ENCODE data around the gene MOXD1. TPM values are rescaled to one million over a fixed set of nuclear protein-coding genes. Genes with fewer than 3 reads are reported as not detected.

The MOXD1 gene
- total RNA-seq, 1 experiment from 2014 or later = 5.0 TPM

DNA sequence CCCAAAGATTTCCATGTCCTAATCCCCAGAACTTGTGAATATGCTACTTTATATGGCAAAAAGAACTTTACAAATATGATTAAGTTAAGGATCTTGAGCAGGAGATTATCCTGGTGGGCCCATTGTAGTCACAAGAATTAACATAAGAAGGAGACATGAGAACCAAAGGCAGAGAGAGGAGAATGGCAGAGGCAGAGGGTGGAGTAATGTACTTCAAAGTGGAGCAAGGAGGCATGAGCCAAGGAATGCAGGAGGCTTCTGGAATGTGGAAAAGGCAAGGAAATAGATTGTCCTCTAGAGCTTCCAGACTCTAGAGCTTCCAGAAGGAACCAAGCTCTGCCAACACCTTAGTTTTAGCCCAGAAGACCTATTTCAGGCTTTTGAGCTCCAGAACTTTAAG, 147.4 kb downstream of the MOXD1 start:
- no peak overlapping the region for H3K9ac ChIP-seq (ENCODE audit: low read length)
- no peak overlapping the region for H3K27ac ChIP-seq (ENCODE audit: low read length)
- BruUV-seq (replicated peaks) = no TSS peak
- no peaks in the 10 kb centered on the region for H4K20me1 ChIP-seq (ENCODE audit: low read length)
- no peaks in the 10 kb centered on the region for H3K27me3 ChIP-seq (ENCODE audit: low read length)
- ChIA-PET POLR2A (ENCODE audit: unreplicated experiment) (no interaction called here), CTCF (no interaction called here)
- H3K4me1 ChIP-seq (ENCODE audit: insufficient read depth, low read length) = no peaks in the 10 kb centered on the region
- no peaks in the 10 kb centered on the region for H3K9me2 ChIP-seq (replicated peaks; ENCODE audit: low read length)
- TF ChIP-seq EZH2phosphoT487 (IDR thresholded peaks at IDR 0.05; ENCODE audit: borderline replicate concordance, low read length) (no peak), EZH2 (IDR thresholded peaks at IDR 0.05; ENCODE audit: low read length, unreplicated experiment) (no peak)
- TF ChIP-seq, protein P1, sequence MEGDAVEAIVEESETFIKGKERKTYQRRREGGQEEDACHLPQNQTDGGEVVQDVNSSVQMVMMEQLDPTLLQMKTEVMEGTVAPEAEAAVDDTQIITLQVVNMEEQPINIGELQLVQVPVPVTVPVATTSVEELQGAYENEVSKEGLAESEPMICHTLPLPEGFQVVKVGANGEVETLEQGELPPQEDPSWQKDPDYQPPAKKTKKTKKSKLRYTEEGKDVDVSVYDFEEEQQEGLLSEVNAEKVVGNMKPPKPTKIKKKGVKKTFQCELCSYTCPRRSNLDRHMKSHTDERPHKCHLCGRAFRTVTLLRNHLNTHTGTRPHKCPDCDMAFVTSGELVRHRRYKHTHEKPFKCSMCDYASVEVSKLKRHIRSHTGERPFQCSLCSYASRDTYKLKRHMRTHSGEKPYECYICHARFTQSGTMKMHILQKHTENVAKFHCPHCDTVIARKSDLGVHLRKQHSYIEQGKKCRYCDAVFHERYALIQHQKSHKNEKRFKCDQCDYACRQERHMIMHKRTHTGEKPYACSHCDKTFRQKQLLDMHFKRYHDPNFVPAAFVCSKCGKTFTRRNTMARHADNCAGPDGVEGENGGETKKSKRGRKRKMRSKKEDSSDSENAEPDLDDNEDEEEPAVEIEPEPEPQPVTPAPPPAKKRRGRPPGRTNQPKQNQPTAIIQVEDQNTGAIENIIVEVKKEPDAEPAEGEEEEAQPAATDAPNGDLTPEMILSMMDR (conservative IDR thresholded peaks at IDR 0.05; ENCODE audit: low read depth, low read length) = no peak
- H3K9me3 ChIP-seq (ENCODE audit: low read length) = no peaks in the 10 kb centered on the region
- intact Hi-C loops (cut with micrococcal nuclease) = no loop called here
- H2AFZ ChIP-seq (ENCODE audit: low read length) = no peak overlapping the region
- H3K4me2 ChIP-seq (ENCODE audit: low read length) = no peak overlapping the region
- H3F3A ChIP-seq (ENCODE audit: low read length, unreplicated experiment) = no peaks in the 10 kb centered on the region
- no peak overlapping the region for H3K4me3 ChIP-seq (ENCODE audit: low read length)
- no peak for DNase-seq
- ATAC-seq = no peak
- H3K79me2 ChIP-seq (ENCODE audit: low read length) = no peaks in the 10 kb centered on the region
- no peaks in the 10 kb centered on the region for H3K36me3 ChIP-seq (ENCODE audit: low read depth, low read length)

DNA sequence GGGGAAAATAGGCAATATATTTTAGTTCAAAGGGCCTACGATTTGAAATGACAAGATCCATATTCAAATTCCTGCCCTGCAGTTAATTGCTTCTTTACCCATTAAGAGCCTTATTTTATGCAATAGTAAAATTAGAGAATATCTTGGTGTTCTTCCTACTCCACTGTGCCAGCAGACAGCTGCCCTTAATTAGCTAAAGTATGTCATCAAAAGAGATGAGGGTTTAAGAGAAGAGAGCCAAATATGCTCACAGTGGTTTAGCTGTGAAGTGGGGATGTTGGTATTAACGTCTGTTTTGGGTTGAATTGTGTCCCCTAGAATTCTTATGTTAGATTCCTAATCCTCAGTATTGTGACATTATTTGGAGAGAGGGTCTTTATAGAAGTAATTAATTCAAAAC, 148.1 kb downstream of the MOXD1 start:
- Histone ChIP-seq H3K27ac (ENCODE audit: low read length) (no peak overlapping the region), H3K27me3 (ENCODE audit: low read length) (no peaks in the 10 kb centered on the region)

DNA sequence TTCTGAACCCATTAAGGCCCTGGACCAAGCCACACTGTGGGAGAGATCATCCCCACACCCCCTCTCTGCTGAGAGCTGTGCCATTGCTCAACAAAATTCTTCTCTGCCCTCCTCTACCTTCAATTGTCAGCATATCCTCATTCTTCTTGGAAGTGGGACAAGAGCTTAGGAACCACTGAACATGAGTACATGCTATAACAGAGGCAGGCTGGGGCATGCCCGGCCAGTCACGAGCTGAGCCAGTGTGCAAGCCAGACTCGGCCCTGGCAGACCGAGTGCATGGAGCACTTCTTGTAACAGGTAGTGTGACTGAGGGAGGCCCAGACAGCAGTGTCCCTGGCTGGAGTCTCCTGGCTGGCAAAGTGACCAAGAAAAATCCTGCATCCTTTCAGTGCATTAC, 149.2 kb downstream of the MOXD1 start:
- no peaks in the 10 kb centered on the region for H3K9me3 ChIP-seq (ENCODE audit: low read length)
- intact Hi-C loops (cut with micrococcal nuclease) = no loop called here
- no peaks in the 10 kb centered on the region for H3K36me3 ChIP-seq (ENCODE audit: low read depth, low read length)
- CTCF ChIA-PET = no interaction called here
- H4K20me1 ChIP-seq (ENCODE audit: low read length) = no peaks in the 10 kb centered on the region
- H3F3A ChIP-seq (ENCODE audit: low read length, unreplicated experiment) = no peaks in the 10 kb centered on the region
- TF ChIP-seq EZH2phosphoT487 (IDR thresholded peaks at IDR 0.05; ENCODE audit: borderline replicate concordance, low read length) = no peak
- no peak for TF ChIP-seq EZH2 (IDR thresholded peaks at IDR 0.05; ENCODE audit: low read length, unreplicated experiment)
- TF ChIP-seq, protein P1 (conservative IDR thresholded peaks at IDR 0.05; ENCODE audit: low read depth, low read length) = no peak
- H3K4me2 ChIP-seq (ENCODE audit: low read length) = no peak overlapping the region
- POLR2A ChIA-PET (ENCODE audit: unreplicated experiment) = no interaction called here
- BruUV-seq (replicated peaks) = no TSS peak
- H3K9ac ChIP-seq (ENCODE audit: low read length) = no peak overlapping the region
- no peak overlapping the region for H3K27ac ChIP-seq (ENCODE audit: low read length)
- no peaks in the 10 kb centered on the region for H3K79me2 ChIP-seq (ENCODE audit: low read length)
- H3K27me3 ChIP-seq (ENCODE audit: low read length) = no peaks in the 10 kb centered on the region
- no peak for ATAC-seq
- no peaks in the 10 kb centered on the region for H3K4me1 ChIP-seq (ENCODE audit: insufficient read depth, low read length)
- H2AFZ ChIP-seq (ENCODE audit: low read length) = no peak overlapping the region
- no peak for DNase-seq
- no peaks in the 10 kb centered on the region for H3K9me2 ChIP-seq (replicated peaks; ENCODE audit: low read length)
- H3K4me3 ChIP-seq (ENCODE audit: low read length) = no peak overlapping the region

More for the DNA sequence above, 148.1 kb downstream of the MOXD1 start:
- ChIA-PET CTCF (no interaction called here), POLR2A (ENCODE audit: unreplicated experiment) (no interaction called here)
- Histone ChIP-seq H3K4me2 (ENCODE audit: low read length) (no peak overlapping the region), H3K79me2 (ENCODE audit: low read length) (no peaks in the 10 kb centered on the region), H3K9me2 (replicated peaks; ENCODE audit: low read length) (no peaks in the 10 kb centered on the region), H2AFZ (ENCODE audit: low read length) (no peak overlapping the region), H3F3A (ENCODE audit: low read length, unreplicated experiment) (no peaks in the 10 kb centered on the region), H3K9me3 (ENCODE audit: low read length) (no peaks in the 10 kb centered on the region), H3K36me3 (ENCODE audit: low read depth, low read length) (no peaks in the 10 kb centered on the region), H4K20me1 (ENCODE audit: low read length) (no peaks in the 10 kb centered on the region), H3K9ac (ENCODE audit: low read length) (no peak overlapping the region), H3K4me3 (ENCODE audit: low read length) (no peak overlapping the region), H3K4me1 (ENCODE audit: insufficient read depth, low read length) (no peaks in the 10 kb centered on the region)
- intact Hi-C loops (cut with micrococcal nuclease) = no loop called here
- ATAC-seq = no peak
- TF ChIP-seq, protein P1 (conservative IDR thresholded peaks at IDR 0.05; ENCODE audit: low read depth, low read length) = no peak
- TF ChIP-seq EZH2phosphoT487 (IDR thresholded peaks at IDR 0.05; ENCODE audit: borderline replicate concordance, low read length) (no peak), EZH2 (IDR thresholded peaks at IDR 0.05; ENCODE audit: low read length, unreplicated experiment) (no peak)
- no TSS peak for BruUV-seq (replicated peaks)
- DNase-seq = no peak

Data from PC-3 (cell line).